Duodenal mucosa (tissue), 2 donors: ENCODE results near the gene HIGD1A.

Source experiments
- H3K27ac ChIP-seq: one replicate; pipeline ENCODE4 v1.7.0; 2013; ENCODE audit warnings: low read depth, low read length
- H3K27me3 ChIP-seq, 2 donors: one replicate each; pipeline ENCODE4 v1.7.0; 2013; ENCODE audit warnings: low read length in 2 of 2, control low read depth in 1 of 2; ENCODE audit not compliant: insufficient read depth in 2 of 2, control insufficient read depth in 1 of 2
- H3K36me3 ChIP-seq, 2 donors: one replicate each; pipeline ENCODE4 v1.7.0; 2013; ENCODE audit warnings: low read length in 2 of 2, control low read depth in 1 of 2; ENCODE audit not compliant: insufficient read depth in 2 of 2, control insufficient read depth in 1 of 2
- H3K4me1 ChIP-seq, 2 donors: one replicate each; pipeline ENCODE4 v1.7.0; 2013; ENCODE audit warnings: low read length in 2 of 2, control low read depth in 1 of 2; ENCODE audit not compliant: insufficient read depth in 2 of 2, control insufficient read depth in 1 of 2
- H3K4me3 ChIP-seq, 2 donors: one replicate each; pipeline ENCODE4 v1.7.0; 2013; ENCODE audit warnings: low read length in 2 of 2, low read depth in 1 of 2
- H3K9ac ChIP-seq, 2 donors: one replicate each; pipeline ENCODE4 v1.7.0; 2013; ENCODE audit warnings: low read length in 2 of 2, low read depth in 1 of 2
- H3K9me3 ChIP-seq, 2 donors: one replicate each; pipeline ENCODE4 v1.7.0; 2013; ENCODE audit warnings: low read length in 2 of 2, control low read depth in 1 of 2; ENCODE audit not compliant: control insufficient read depth in 1 of 2

The HIGD1A gene

DNA sequence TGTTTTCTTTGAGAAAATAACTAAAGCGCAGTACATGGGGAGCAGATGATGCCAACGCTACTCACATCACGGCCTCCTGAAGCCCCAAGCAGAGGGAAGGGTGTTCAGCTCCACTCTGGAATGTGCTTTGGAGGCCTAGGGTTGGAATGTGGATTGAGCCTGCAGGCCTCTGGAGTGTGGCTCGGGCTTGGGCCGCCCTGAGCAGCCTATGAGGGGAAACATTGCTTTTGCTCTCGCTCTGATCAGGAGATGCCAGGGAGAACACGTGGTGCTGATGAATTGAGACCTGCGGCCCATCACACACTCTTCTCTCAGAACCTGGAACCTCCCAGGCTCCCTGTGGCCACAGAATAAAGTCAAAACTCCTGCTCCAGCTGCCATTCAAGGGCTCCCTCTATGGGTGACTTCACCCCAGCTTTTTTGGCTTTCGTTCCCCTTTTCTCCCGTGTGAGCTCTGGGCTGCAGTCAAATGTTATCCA is 54.5 kb downstream of the HIGD1A start:
- Histone ChIP-seq H3K9me3 (no peaks in the 10 kb centered on the region), H3K27me3 (no peaks in the 10 kb centered on the region), H3K27ac (no peak overlapping the region), H3K4me1 (peaks cover 3 to 6% of the 10 kb centered on the region in 2 donors), H3K9ac (no peak overlapping the region), H3K36me3 (no peaks in the 10 kb centered on the region), H3K4me3 (no peak overlapping the region)

- H3K27ac ChIP-seq: no peak overlapping the region
- no peak overlapping the region for H3K9ac ChIP-seq
- peaks cover 4 to 6% of the 10 kb centered on the region in 2 donors for H3K4me1 ChIP-seq
Observed at GRCh38 chr3:42749025-42749752, 55.1 kb downstream of the HIGD1A start.

GRCh38 chr3:42747581-42747980 is 56.7 kb downstream of the HIGD1A start:
- no peaks in the 10 kb centered on the region for H3K9me3 ChIP-seq
- H3K4me3 ChIP-seq: no peak overlapping the region
- no peak overlapping the region for H3K9ac ChIP-seq
- peaks cover 4 to 6% of the 10 kb centered on the region in 2 donors for H3K4me1 ChIP-seq
- H3K36me3 ChIP-seq: no peaks in the 10 kb centered on the region
- no peaks in the 10 kb centered on the region for H3K27me3 ChIP-seq
- no peak overlapping the region for H3K27ac ChIP-seq

More at GRCh38 chr3:42749025-42749752, 55.1 kb downstream of the HIGD1A start:
- Histone ChIP-seq H3K4me3 (no peak overlapping the region), H3K27me3 (no peaks in the 10 kb centered on the region), H3K9me3 (no peaks in the 10 kb centered on the region), H3K36me3 (no peaks in the 10 kb centered on the region)

- Histone ChIP-seq H3K4me3 (no peak overlapping the region), H3K27ac (no peak overlapping the region), H3K27me3 (no peaks in the 10 kb centered on the region), H3K4me1 (peaks cover 4 to 6% of the 10 kb centered on the region in 2 donors), H3K9ac (no peak overlapping the region), H3K36me3 (no peaks in the 10 kb centered on the region), H3K9me3 (no peaks in the 10 kb centered on the region)
Observed at GRCh38 chr3:42746455-42747450, 57.5 kb downstream of the HIGD1A start.

- H3K27ac ChIP-seq: no peak overlapping the region
- H3K9ac ChIP-seq: no peak overlapping the region
Observed at GRCh38 chr3:42745776-42746454, 58.4 kb downstream of the HIGD1A start.

DNA sequence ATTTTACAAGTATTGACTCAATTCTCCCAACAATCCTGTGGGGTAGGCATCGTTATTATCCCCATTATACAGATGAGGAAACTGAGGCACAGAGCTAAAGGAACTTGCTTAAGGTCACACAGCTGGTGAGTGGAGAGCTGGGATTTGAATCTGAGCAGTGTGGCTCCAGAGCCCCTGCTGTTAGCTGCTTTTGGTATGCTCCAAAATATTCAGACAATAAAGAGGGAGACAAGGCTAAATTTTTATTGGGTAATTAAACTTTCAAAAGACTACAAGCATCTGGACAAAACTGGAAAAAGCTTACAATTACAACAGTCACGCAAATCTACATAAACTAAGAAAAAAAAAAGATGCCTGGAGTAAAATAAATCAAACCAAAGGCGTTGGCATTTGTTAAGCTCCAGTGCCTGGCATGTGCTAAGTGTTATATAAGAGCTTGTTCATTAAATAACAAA is 59.0 kb downstream of the HIGD1A start:
- no peak overlapping the region for H3K9ac ChIP-seq
- H3K36me3 ChIP-seq: no peaks in the 10 kb centered on the region
- H3K9me3 ChIP-seq: no peaks in the 10 kb centered on the region
- no peak overlapping the region for H3K4me3 ChIP-seq
- H3K27me3 ChIP-seq: no peaks in the 10 kb centered on the region
- H3K4me1 ChIP-seq: peaks cover 4 to 6% of the 10 kb centered on the region in 2 donors
- H3K27ac ChIP-seq: no peak overlapping the region

More at GRCh38 chr3:42745776-42746454, 58.4 kb downstream of the HIGD1A start:
- Histone ChIP-seq H3K9me3 (no peaks in the 10 kb centered on the region), H3K36me3 (no peaks in the 10 kb centered on the region), H3K27me3 (no peaks in the 10 kb centered on the region), H3K4me3 (no peak overlapping the region), H3K4me1 (peaks cover 4 to 6% of the 10 kb centered on the region in 2 donors)

DNA sequence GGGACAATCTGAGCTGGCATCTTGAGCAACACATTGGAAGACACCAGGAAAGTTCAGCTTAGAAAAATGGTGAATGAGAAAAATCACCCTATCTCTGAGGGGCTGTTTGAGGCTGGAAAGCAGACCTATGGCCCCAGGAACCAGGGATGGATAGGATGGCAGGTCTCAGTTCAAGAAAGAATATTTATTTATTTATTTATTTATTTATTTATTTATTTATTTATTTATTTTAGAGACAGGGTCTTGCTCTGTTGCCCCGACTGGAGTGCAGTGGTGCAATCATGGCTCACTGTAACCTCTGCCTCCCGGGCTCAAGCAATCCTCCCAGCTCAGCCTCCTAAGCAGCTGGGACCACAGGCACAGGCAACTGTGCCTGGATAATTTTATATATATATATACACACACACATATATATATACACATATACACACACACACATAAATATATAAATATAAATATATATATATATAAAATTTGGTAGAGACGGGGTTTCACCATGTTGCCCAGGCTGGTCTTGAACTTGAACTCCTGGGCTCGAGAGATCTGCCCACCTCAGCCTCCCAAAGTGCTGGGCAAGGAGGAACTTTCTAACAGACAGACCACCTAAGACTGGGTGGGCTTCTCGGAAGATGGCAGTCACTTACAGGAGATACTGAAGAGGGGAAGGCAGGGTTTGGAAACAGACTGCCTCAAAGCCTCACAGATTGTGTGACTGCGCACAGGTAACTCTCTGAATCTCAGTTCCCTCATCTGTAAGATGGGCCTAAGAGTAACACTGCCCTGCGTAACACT is 60.9 kb downstream of the HIGD1A start:
- Histone ChIP-seq H3K9ac (no peak overlapping the region), H3K27ac (no peak overlapping the region), H3K36me3 (no peaks in the 10 kb centered on the region), H3K9me3 (no peaks in the 10 kb centered on the region), H3K4me3 (no peak overlapping the region), H3K27me3 (no peaks in the 10 kb centered on the region), H3K4me1 (peaks cover 4 to 6% of the 10 kb centered on the region in 2 donors)

GRCh38 chr3:42742688-42743087 is 61.6 kb downstream of the HIGD1A start:
- Histone ChIP-seq H3K27me3 (no peaks in the 10 kb centered on the region), H3K4me3 (no peak overlapping the region), H3K9me3 (no peaks in the 10 kb centered on the region), H3K4me1 (peaks cover 4 to 6% of the 10 kb centered on the region in 2 donors), H3K9ac (no peak overlapping the region), H3K27ac (no peak overlapping the region), H3K36me3 (no peaks in the 10 kb centered on the region)

DNA sequence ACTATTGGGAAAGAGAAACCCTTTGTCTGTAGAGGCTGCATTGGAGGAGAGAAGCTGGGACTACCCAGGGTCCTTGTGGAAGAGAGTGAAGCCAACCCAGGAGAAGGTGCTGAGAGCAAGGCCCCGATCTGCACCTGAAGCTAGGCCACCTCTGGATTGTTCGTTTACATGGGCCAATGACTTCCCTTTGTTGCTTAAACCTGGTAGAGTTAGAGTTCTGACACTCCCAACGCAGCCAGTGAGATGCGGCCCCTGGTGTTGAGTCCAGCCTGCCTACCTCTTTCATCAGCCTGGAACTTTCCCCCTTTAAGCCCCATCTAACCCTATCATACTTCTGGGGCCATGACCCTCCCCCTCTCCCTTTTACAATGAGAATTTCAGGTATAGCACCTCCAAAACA is 62.0 kb downstream of the HIGD1A start:
- no peaks in the 10 kb centered on the region for H3K27me3 ChIP-seq
- H3K9me3 ChIP-seq: no peaks in the 10 kb centered on the region
- H3K4me1 ChIP-seq: peaks cover 4 to 6% of the 10 kb centered on the region in 2 donors
- H3K4me3 ChIP-seq: no peak overlapping the region
- H3K36me3 ChIP-seq: no peaks in the 10 kb centered on the region
- no peak overlapping the region for H3K27ac ChIP-seq
- H3K9ac ChIP-seq: no peak overlapping the region
